Fibroblast of peridontal ligament (primary cell): ENCODE data around the gene GRID1.

ENCODE experiments used
- DNase-seq: peaks from one replicate; pipeline ENCODE4 v3.0.0-alpha.2; 2010; ENCODE audit errors: extremely low read depth

The GRID1 gene

GRCh38 chr10:86337121-86337601 is 29.4 kb downstream of the GRID1 start:
- DNase-seq, result no peak

GRCh38 chr10:86336341-86336740 is 30.3 kb downstream of the GRID1 start:
- no peak for DNase-seq

- no peak for DNase-seq
Measured at GRCh38 chr10:86335831-86336230, 30.8 kb downstream of the GRID1 start.

GRCh38 chr10:86335257-86335656 is 31.3 kb downstream of the GRID1 start:
- no peak for DNase-seq

GRCh38 chr10:86334488-86335085 is 32.0 kb downstream of the GRID1 start:
- DNase-seq, result no peak

- no peak for DNase-seq
Measured at GRCh38 chr10:86333826-86334487, 32.6 kb downstream of the GRID1 start.

GRCh38 chr10:86331861-86332260 is 34.7 kb downstream of the GRID1 start:
- DNase-seq, result no peak

- no peak for DNase-seq
Measured at GRCh38 chr10:86330778-86331763, 35.5 kb downstream of the GRID1 start.

GRCh38 chr10:86329896-86330680 is 36.5 kb downstream of the GRID1 start:
- DNase-seq, result no peak

- no peak for DNase-seq
Measured at GRCh38 chr10:86329093-86329710, 37.4 kb downstream of the GRID1 start.

GRCh38 chr10:86327954-86328725 is 38.5 kb downstream of the GRID1 start:
- DNase-seq, result no peak

GRCh38 chr10:86325158-86325557 is 41.4 kb downstream of the GRID1 start:
- DNase-seq, result no peak

GRCh38 chr10:86321568-86321967 is 45.0 kb downstream of the GRID1 start:
- no peak for DNase-seq

- DNase-seq, result no peak
Measured at GRCh38 chr10:86319676-86320075, 46.9 kb downstream of the GRID1 start.

- DNase-seq, result no peak
Measured at GRCh38 chr10:86317949-86318725, 48.5 kb downstream of the GRID1 start.

GRCh38 chr10:86316990-86317389 is 49.6 kb downstream of the GRID1 start:
- DNase-seq, result no peak

GRCh38 chr10:86316274-86316835 is 50.2 kb downstream of the GRID1 start:
- DNase-seq, result no peak

- DNase-seq, result no peak
Measured at GRCh38 chr10:86315549-86315942, 51.0 kb downstream of the GRID1 start.
